ENCODE measurements around the gene PTGR1. TPM values are rescaled to one million over a fixed set of nuclear protein-coding genes. Genes with fewer than 3 reads are reported as not detected.
"Not testable (repeated sequence)": the region's sequence is repeated elsewhere in the genome, so short reads cannot be mapped to it uniquely, and the experiment has no call there.

Gene PTGR1
- total RNA-seq, 1 donor from 2014 or later = 0.73 TPM

DNA sequence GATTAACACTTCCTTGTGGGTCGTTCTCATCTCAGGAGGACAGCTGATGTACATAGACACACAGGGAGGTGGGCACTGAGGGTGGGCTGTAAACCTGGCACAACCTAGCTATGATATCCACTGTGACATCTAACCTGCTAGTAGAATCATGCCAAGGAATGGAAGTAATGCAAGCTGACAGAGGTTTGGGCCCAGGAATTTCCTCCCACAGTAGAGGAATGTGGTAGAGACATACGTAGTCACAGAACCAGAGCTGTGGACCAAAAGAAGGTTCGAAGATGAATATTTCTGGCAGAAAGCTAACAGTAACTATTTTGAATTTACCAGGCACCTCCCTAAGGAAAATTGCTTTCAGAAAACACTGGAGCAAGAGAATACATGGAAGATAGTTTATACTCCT is 16.5 kb upstream of the PTGR1 start:
- intact Hi-C loops (cut with micrococcal nuclease) = no loop called here

DNA sequence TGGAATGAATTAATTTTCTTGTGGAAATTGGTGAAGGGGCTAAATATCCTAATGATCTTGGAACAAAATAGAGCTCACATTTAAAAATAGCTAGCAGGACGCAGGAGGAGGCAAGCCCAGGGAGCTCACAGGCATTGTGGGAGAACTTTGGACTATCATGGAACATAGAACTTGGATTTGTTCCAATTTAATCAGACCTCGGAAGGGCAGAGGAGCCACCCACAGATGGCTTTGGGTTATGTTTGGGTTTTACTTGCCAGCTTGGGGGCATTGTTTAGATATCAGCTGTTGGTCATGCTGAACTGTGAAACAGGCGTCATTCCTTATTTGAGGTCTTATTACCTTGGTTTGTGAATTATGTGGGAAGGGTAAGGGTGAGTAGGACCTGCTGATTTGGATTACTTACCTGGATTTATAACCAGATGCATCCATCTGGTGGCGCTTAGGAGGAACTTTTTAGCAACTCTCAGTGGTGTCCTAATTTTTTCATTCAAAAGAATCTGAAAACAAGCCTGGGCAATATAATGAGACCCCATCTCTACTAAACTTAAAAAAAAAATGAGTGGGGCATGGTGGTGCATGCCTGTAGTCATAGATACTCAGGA is 14.1 kb upstream of the PTGR1 start:
- intact Hi-C loops (cut with micrococcal nuclease) = no loop called here

DNA sequence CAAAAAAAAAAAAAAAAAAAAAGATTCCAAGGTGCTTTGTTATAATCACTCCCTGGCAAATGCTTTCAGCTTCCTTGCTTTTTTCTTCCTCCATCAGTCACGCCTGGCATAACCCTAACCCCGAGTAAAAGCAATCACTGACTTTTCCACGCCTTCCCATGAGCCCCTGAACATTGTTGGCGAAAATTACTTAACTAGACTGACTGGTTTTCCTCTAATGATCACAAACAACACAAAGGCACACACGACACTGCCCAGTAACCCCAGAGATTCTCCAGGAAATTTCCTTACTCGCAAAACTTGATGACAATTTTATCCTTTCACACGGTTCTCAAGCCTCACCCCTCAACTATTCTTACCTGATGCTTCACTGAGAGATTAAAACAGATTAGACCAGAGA is 11.4 kb upstream of the PTGR1 start:
- intact Hi-C loops (cut with micrococcal nuclease) = no loop called here

DNA sequence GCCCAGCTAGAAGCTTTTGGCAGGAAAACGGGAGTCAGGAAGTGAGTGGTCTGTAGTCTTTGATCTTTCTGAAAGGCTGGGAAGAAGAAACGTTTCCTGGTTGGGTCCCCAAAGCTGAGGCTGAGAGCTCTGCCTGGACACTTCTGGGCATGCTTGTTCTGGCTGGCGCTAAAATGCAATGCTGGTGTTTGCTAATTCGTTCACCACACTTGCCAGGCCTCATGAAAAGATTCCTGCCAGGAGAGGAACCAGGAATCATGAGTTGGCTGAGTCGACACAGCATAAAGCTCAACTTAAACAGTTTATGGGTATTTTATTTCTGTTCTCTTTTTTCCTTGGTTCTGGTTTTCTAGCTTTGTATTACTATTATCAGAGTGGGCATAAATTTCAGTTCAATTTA is 10.7 kb upstream of the PTGR1 start:
- intact Hi-C loops (cut with micrococcal nuclease) = no loop called here

DNA sequence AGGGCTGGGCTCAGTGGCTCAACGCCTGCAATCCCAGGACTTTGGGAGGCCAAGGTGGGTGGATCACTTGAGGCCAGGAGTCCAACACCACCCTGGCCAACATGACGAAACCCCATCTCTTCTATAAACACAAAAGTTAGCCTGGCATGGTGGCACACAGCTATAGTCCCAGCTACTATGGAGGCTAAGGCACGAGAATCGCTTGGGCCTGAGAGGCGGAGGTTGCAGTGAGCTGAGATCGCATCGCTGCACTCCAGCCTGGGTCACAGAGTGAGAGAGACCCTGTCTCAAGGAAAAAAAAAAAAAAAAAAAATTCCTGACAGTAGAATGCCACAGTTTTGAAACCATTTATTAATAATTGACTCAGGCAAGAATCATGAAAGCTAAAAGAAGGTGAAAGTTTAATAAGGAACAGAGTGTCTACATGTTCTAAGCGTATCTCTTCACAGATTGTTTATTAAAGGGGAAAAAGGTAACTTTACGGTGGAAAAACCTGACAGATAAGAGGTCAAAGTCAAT is 5.7 kb upstream of the PTGR1 start:
- intact Hi-C loops (cut with micrococcal nuclease) = no loop called here

DNA sequence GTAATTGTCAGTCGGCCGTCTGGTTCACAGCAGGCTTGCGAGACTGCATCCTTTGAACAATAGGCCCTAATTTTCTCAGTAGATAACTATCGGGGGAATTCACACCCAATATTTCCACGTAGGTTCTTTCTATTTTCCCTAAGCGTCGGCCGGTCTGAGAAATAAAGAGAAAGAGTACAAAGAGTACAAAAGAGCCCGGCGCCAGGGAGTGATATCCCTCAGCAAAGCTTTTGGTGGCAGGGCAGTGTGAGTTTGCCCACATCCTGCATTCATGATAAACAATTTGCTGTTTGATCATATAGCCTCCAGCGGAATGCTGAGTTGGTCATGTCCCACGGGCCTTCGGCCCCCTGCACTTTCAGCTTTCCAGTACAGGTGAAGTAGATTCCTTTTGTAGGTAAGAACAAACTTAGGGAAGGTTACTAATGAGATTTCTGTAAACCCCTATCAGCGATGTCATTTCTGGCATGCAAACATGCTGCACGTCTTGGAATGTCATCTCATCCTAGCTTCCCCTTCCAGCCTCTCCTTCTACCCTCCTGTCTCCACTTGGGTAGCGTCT is 4.7 kb upstream of the PTGR1 start:
- intact Hi-C loops (cut with micrococcal nuclease) = no loop called here

DNA sequence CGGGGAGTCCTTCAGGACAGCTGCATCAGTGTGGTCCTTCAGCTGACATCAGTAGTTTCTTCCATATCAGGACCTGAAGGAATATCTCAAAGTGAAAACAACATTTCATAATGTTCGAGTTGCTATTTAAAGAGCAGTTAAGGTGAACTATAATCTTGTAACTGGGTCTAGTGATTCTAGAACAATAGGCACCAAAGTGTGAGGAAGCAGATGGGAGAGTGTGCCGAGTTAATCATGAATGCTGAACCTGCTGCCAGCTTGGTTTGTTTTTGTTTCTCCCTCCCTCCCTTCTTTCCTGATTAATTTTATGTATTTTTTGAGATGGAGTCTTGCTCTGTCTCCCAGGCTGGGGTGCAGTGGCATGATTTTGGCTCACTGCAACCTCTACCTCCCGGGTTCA is 3.6 kb upstream of the PTGR1 start:
- intact Hi-C loops (cut with micrococcal nuclease) = no loop called here

DNA sequence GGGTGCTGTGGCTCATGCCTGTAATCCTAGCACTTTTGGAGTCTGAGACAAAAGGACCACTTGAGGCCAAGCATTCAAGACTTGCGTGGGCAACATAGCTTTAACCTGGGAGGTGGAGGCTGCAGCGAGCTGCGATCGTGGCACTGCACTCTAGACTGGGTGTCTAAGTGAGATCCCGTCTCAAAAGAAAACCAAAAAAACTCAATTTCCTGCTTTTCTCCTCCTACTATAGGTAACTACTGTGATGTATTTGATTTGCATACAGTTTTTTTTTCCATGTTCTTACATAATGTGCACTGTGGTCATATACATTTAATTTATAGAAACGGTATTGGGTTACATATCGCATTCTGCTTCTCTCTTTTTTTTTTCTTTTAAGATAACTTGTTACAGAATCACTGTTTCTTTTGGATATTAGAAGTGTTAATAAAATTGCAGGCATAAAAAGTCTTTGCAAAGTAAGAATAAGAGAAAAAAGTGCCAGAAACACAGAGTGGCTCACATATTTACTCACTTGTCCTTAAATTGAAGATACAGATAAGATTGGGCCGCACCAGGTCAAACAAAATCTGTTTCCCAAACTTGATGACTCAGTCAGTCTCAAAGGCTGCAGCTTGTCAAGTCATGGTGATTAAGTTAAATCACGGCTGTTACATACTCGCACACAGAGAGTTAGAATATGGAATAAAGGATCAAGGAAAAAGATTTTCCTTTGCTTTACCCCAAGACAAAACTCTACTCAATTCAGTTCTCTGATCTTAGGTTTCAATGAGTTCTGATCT is 2.0 kb upstream of the PTGR1 start:
- intact Hi-C loops (cut with micrococcal nuclease) = no loop called here

DNA sequence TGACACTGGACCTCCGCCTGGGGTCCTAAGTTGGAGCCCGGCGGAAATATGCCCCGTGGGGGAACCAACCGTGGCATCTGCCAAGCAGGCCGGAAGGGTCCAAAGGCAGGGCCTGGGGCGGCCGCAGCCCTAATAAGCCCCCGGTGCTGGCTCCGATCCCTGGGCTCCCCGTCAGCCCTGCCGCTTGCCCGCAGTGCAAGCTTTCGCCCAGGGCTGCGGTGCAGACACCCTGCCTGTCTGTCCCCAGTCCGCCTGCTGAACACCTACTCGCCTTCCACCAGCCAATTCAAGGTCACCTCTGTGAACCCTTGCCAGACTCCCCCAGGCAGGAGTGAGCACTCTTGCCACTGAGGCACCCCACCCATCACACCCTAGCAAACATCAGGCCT is 502 bp upstream of the PTGR1 start:
- intact Hi-C loops (cut with micrococcal nuclease) = loop anchor here (2.0 to 10.0 kb wide), 2 partner anchors 31 to 115 kb away; partner anchors contain the start of genes DNAJC25 and ECPAS

DNA sequence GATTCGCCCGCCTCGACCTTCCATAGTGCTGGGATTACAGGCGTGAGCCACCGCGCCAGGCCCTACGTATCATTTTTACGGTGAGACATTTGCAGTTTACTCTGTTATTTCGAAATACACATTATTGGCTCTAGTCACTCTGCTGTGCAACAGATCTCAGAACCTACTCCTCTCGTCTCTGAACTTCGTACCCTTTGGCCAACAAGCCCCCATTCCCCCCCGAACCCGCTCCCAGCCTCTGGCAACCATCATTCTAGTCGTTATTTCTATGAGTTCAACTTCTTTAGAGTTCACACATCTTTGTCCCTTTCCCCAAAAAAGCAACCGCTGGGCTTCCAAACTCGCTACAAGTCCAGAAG is 735 bp downstream of the PTGR1 start:
- intact Hi-C loops (cut with micrococcal nuclease) = loop anchor here (1.0 to 10.0 kb wide), 4 partner anchors 32 to 476 kb away; partner anchors contain the start of genes DNAJC25 and ECPAS

DNA sequence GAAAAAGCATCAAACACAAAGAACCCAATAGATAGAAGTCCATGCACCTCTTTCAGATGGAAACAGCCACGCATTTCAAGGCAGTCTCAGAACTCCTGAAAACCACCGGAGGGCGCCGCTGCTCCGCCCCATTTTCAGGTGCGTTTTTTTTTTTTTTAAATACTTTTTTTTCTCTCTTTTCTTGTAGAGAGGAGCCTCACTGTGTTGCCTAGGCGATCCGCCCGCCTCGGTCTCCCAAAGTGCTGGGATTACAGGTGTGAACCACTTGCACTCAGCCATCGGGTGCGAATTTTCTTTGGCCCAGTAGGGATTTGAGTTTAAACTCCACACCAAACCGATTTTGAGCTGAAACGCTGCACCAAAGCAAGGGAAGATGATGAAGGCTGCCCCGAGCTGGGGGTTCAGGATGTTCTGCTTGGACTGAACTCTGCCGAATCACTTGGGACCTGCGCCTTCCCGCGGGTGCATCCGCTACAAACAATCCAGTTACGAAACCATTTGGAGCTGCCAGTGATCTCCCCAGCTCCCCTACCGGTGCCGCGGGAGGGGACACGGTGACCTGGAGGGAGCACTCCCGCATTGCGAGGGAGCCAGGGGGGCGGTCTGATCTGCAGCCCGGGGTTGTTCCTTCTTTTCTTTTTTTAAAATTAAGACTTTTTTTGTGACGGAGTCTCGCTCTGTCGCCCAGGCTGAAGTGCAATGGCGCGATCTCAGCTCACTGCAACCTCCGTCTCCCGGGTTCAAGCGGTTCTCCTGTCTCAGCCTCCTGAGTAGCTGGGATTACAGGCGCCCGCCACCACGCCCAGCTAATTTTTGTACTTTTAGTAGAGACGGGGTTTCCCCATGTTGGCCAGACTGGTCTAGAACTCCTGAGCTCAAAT is 1.4 kb downstream of the PTGR1 start:
- intact Hi-C loops (cut with micrococcal nuclease) = loop anchor here (1.0 to 10.0 kb wide), 4 partner anchors 33 to 476 kb away; partner anchors contain the start of genes DNAJC25 and ECPAS

DNA sequence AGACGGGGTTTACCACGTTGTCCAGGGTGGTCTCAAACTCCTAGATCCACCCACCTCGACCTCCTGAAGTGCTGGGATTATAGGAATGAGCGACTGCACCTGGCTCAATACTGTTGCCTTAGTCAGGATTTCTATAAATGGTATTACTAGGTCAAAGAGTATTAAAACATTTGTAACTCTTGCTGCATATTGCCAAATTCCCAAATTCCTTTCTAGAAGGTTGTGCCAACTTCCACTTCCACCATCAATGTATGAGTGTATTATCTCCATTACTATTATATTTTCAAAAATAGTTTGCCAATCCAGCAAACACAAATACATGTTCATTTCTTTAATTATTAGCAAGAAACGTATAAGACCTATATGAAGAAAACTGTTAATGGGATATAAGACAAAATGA is 10.6 kb downstream of the PTGR1 start:
- intact Hi-C loops (cut with micrococcal nuclease) = no loop called here

DNA sequence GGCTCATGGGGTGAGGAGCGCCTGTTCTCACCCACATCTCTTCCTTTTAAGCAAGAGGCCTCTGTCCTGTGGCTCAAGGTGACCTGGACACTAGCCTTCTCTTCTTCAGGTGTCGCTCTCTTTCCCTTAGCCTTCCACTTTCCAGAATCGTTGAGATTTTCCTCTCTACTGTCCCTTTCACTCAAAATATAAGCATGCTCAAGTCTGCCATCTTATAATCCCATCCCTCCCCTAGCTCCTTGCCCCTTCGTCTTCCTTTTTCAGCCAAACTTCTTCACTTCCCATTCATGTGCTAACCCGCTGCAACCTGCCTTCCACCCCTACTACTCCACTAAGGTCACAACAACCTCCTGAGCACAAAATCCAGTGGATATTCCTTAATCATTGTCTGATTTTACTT is 13.1 kb downstream of the PTGR1 start:
- intact Hi-C loops (cut with micrococcal nuclease) = no loop called here

DNA sequence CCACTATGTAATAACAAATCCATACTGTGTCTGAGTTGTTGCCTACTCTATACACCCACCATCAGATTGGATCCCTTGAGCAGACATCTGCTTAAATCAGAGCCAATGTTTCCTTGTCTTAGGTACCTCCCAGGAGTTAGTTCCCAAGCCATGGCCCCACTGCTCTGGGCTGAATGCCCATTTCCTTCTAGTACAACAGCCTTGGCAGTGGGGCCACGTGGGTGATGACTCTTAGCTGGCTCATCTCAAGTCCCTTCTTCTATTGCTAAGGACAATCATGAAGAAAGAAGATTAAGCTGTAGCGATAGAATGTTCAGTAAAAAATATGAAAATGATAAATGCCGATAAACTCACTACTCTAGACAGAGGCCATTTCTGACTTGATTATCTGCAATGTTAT is 16.6 kb downstream of the PTGR1 start:
- intact Hi-C loops (cut with micrococcal nuclease) = no loop called here

DNA sequence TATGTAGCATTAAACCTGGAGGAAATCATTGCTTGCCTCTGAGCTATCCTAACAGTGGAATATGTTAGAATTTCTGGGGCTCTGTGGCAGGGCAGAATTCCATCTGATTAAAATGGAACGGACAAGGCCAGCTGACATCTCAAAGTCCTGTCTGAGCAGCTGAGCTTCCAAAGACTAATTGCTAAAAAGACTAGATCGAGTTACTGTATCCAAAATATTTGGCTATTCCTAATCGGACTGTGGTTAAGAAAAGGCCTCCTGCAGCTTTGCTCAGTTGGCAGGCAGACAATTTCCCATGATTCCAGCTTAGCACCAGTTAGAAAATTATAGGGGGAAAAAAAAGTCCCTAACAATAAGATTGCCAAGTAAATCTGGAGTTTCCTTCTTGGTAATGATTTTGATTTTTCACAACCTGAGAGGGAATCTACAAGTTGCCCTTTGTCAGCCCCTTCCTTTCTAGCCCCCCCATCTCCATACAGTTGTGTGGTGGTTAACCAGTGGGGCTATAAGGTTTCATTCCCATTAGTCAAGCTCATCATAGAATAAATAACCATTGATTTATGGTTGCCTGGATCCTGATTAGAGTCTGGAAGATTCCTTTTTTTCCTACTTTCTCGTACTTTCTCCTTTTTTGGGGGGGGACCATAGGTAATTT is 26.4 kb downstream of the PTGR1 start:
- intact Hi-C loops (cut with micrococcal nuclease) = no loop called here

DNA sequence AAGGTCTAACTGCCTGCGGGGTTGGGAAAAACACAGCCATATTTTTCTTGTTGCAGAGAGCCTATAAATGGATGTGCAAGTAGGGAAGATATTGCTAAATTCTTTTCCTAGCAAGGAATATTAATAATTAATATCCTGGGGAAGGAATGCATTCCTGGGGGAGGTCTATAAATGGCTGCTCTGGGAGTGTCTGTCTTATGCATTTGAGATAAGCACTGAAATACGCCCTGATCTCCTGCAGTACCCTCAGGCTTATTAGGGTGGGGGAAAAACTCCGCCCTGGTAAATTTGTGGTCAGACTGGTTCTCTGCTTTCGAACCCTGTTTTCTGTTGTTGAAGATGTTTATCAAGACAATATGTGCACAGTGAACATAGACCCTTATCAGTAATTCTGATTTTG is 31.3 kb downstream of the PTGR1 start:
- intact Hi-C loops (cut with micrococcal nuclease) = not testable (repeated sequence)

DNA sequence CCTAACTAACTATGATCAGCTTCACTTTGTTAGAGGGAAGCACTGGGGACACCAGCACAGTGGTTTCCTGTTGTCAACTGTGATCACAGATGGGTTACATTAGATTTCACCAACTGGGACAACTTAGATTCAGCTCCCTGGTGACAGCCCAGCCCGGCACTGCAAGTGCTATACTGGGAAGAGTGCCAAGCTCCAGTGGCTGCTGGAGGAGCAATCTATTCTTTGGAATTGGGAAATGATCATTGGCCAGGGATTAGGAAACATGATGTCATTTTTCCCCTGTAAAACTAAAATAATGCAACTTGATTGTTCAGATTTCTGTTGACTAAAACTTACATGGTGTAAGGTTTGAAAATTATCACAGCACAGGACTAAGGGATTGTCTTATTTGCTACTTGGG is 33.2 kb downstream of the PTGR1 start:
- intact Hi-C loops (cut with micrococcal nuclease) = no loop called here

DNA sequence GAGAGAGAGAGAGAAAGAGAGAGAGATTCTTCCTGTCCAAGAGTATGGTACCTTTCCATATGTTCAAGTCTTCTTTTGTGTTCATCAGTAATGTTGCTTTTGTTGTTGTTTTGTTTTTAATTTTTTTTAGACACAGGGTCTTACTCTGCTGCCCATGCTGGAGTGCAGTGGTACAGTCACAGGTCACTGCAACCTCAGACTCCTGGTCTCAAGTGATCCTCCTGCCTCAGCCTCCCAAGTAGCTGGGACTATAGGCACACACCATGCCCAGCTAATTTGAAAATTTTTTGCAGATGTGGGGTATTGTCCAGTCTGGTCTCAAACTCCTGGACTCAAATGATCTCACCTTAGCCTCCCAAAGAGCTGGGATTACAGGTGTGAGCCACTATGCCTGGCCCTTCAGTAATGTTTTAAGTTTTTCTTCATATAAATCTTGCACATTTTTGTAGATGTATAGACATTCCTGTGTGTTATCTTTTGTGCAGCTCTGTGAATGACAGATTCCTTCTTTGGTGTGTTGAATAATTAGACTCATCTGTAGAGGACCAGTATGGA is 38.2 kb downstream of the PTGR1 start:
- intact Hi-C loops (cut with micrococcal nuclease) = no loop called here

DNA sequence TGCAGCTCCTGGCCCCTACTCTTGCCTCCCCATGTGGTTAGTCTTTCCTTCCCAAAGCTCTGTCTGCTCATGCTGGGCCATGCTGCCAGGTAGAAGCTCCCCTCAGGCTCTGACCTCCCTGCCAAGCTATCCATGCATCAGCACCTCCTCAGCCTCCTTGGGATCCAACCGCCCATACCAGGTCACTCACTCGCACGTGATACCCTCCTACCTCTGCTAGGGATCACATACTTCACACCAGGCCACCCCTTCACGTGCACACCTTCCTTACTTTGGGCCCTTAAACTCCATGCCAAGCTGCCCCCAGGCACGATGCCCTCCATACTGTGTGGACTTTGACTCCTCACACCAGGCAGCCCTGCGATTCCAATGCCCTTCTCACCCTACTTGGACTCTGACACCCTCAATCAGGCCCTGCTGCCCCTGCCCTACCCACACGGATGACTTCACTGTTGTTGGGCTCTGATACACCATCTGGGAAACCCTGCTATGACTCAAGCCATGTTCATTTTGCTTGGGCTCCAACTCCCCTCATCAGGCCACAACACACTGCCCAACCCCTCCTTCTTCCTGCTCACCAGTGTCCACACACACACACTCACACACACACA is 40.3 kb downstream of the PTGR1 start:
- intact Hi-C loops (cut with micrococcal nuclease) = no loop called here

DNA sequence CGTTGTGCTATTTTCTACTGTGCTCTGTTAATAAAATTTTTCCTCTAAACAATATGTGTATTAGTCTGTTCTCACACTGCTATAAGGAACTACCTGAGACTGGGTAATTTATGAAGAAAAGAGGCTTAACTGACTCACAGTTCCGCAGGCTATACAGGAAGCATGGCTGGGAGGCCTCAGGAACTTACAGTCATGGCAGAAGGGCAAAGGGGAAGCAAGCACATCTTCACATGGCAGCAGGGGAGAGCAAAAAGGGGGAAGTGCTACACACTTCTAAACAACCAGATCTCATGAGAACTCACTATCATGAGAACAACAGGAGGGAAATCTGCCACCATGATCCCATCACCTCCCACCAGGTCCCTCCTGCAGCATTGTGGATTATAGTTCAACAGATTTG is 44.0 kb downstream of the PTGR1 start:
- intact Hi-C loops (cut with micrococcal nuclease) = not testable (repeated sequence)

All from T-helper 2 cell treated with Interferon-gamma antibody and Interleukin-4, amounts not matched to agents 100 ng/mL and 5 ng/mL, for 36 hours (primary cell).